Endothelial cell of umbilical vein (primary cell): Measurements from ENCODE around the gene MDFI. TPM values are rescaled to one million over a fixed set of nuclear protein-coding genes. Genes with fewer than 3 reads are reported as not detected.

Experiments
- BruUV-seq: library from RNA; stranded (reverse); fragments of 400-500 nt; replicated peaks from 2 replicates; lab custom pipeline; 2021; lab: Mats Ljungman, UMichigan
- CTCF ChIA-PET: fragments of 300-600, 350-600 bp; sonication (Branson Sonifier 250); formaldehyde crosslinking; loops from one replicate; lab custom pipeline; 2021; ENCODE audit warnings: antibody characterized with exemption, inconsistent platforms; lab: Charles Lee
- POLR2A ChIA-PET: fragments of 300-600, 350-600 bp; sonication (Branson Sonifier 250); formaldehyde crosslinking; loops from one replicate; lab custom pipeline; 2021; ENCODE audit warnings: antibody characterized with exemption, inconsistent platforms; lab: Charles Lee
- DNase-seq: peaks from one replicate; pipeline ENCODE4 v3.0.0-alpha.2; 2011; ENCODE audit warnings: low read depth, low spot score
- FAIRE-seq: peaks from 2 replicates; lab custom pipeline; 2011; peaks lifted over from hg19 to GRCh38; lab: Jason Lieb, UNC
- H2AFZ ChIP-seq: 2 replicates; pipeline ENCODE4 v1.6.0; 2012; ENCODE audit warnings: low read depth, low read length, control low read depth, inconsistent platforms
- H3K27ac ChIP-seq: 2 replicates; pipeline ENCODE4 v1.5.1; 2011; ENCODE audit warnings: low read depth, mild to moderate bottlenecking, control low read depth, low read length, moderate library complexity; ENCODE audit not compliant: insufficient read depth
- H3K27me3 ChIP-seq, 2 experiments: 2 replicates each; pipeline versions ENCODE4 v1.6.0 to v1.6.1; 2011; ENCODE audit warnings: low read length in 2 of 2, mixed read lengths in 1 of 2; ENCODE audit not compliant: control insufficient read depth in 2 of 2, insufficient read depth in 2 of 2
- H3K36me3 ChIP-seq, 2 experiments: 2 replicates in 1 of 2; 3 replicates in 1 of 2; pipeline ENCODE4 v1.5.1; 2011; ENCODE audit warnings: low read length in 2 of 2, mild to moderate bottlenecking in 1 of 2, moderate library complexity in 1 of 2; ENCODE audit not compliant: control insufficient read depth in 2 of 2, insufficient read depth in 2 of 2; ENCODE audit errors: extremely low read depth in 1 of 2
- H3K4me1 ChIP-seq: 3 replicates; pipeline ENCODE4 v1.5.1; 2011; ENCODE audit warnings: mild to moderate bottlenecking, low read length; ENCODE audit not compliant: control insufficient read depth, insufficient read depth; ENCODE audit errors: extremely low read depth
- H3K4me2 ChIP-seq: 2 replicates; pipeline ENCODE4 v1.6.1; 2011; ENCODE audit warnings: low read length, control low read depth, mixed read lengths; ENCODE audit not compliant: insufficient read depth
- H3K4me3 ChIP-seq, 3 experiments: fragments of 200-600 bp in 1 of 3; sonication (generic), shearing (Covaris generic) in 1 of 3; replicated peaks in 1 of 3; 2 replicates each; pipeline ENCODE4 v1.5.1; 2011 to 2016; ENCODE audit warnings: control low read depth in 3 of 3, low read length in 3 of 3, mild to moderate bottlenecking in 2 of 3, inconsistent platforms in 1 of 3, low read depth in 1 of 3, moderate library complexity in 1 of 3; ENCODE audit not compliant: insufficient read depth in 1 of 3
- H3K79me2 ChIP-seq: 2 replicates; pipeline ENCODE4 v1.6.0; 2012; ENCODE audit warnings: low read length, inconsistent platforms; ENCODE audit not compliant: control insufficient read depth, insufficient read depth
- H3K9ac ChIP-seq: replicated peaks from 2 replicates; pipeline ENCODE3; 2011; ENCODE audit warnings: low read length, control low read depth; ENCODE audit not compliant: insufficient read depth; ENCODE audit errors: extremely low read depth
- H3K9me1 ChIP-seq: replicated peaks from 3 replicates; pipeline ENCODE4 v1.6.0; 2011; ENCODE audit warnings: mild to moderate bottlenecking, low read length; ENCODE audit not compliant: control insufficient read depth, insufficient read depth; ENCODE audit errors: extremely low read depth
- H3K9me3 ChIP-seq: replicated peaks from 2 replicates; pipeline ENCODE4 v1.5.1; 2012; ENCODE audit warnings: low read length, inconsistent platforms; ENCODE audit not compliant: control insufficient read depth, insufficient read depth
- H4K20me1 ChIP-seq: replicated peaks from 2 replicates; pipeline ENCODE3; 2011; ENCODE audit warnings: mild to moderate bottlenecking, low read length; ENCODE audit not compliant: control insufficient read depth, insufficient read depth; ENCODE audit errors: extremely low read depth
- CTCF ChIP-seq, 2 donors: IDR thresholded peaks; 1 replicate in 1 of 2; 2 replicates in 1 of 2; pipeline ENCODE4 v1.5.1; 2011; ENCODE audit warnings: low read length in 2 of 2, mild to moderate bottlenecking in 2 of 2, moderate library complexity in 2 of 2, control low read depth in 1 of 2, inconsistent platforms in 1 of 2, low read depth in 1 of 2; ENCODE audit not compliant: insufficient read depth in 1 of 2; ENCODE audit errors: extremely low read depth in 1 of 2
- EZH2 ChIP-seq: IDR thresholded peaks from 2 replicates; pipeline ENCODE4 v1.6.1; 2012; ENCODE audit warnings: borderline replicate concordance, low read depth, mild to moderate bottlenecking, moderate library complexity, low read length, inconsistent platforms; ENCODE audit not compliant: severe bottlenecking
- FOS ChIP-seq: IDR thresholded peaks from 2 replicates; pipeline ENCODE4 v1.6.1; 2011; ENCODE audit warnings: mild to moderate bottlenecking, low read length, moderate library complexity, borderline replicate concordance; ENCODE audit not compliant: insufficient read depth
- GATA2 ChIP-seq: IDR thresholded peaks from 2 replicates; pipeline ENCODE4 v1.7.0; 2011; ENCODE audit warnings: low read depth, mild to moderate bottlenecking, moderate library complexity, mixed read lengths, low read length; ENCODE audit not compliant: insufficient read length, insufficient read depth
- JUN ChIP-seq: IDR thresholded peaks from 2 replicates; pipeline ENCODE4 v1.6.1; 2011; ENCODE audit warnings: borderline replicate concordance, low read depth; ENCODE audit not compliant: insufficient read length, insufficient read depth
- MAX ChIP-seq: IDR thresholded peaks from 2 replicates; pipeline ENCODE4 v1.6.1; 2011; ENCODE audit not compliant: insufficient read depth, insufficient read length
- MYC ChIP-seq: IDR thresholded peaks from one replicate; pipeline ENCODE4 v1.6.1; 2011; ENCODE audit warnings: mild to moderate bottlenecking, low read depth, low read length
- POLR2A ChIP-seq: IDR thresholded peaks from 2 replicates; pipeline ENCODE4 v1.6.1; 2012; ENCODE audit warnings: low read depth, mild to moderate bottlenecking, control low read depth, low read length
- POLR2AphosphoS5 ChIP-seq: IDR thresholded peaks from 2 replicates; pipeline ENCODE4 v1.6.1; 2012; ENCODE audit warnings: low read depth, mild to moderate bottlenecking, control low read depth, low read length, moderate library complexity; ENCODE audit not compliant: insufficient read depth
- dilution Hi-C: fragments of 300-500 bp; cut with MboI; formaldehyde crosslinking; loops from one replicate; pipeline ENCODE4 v1.15.0; 2019; ENCODE audit warnings: low sequenced_read_pairs; ENCODE audit not compliant: extremely low pct_ligation_motif_present
- intact Hi-C: fragments of 100-400 bp; cut with micrococcal nuclease; formaldehyde crosslinking; loops from one replicate; pipeline ENCODE4 v1.10.0; 2022
- microRNA-seq: library from miRNA; unstranded; fragments of <30 nt; microRNA quantifications from one replicate; pipeline ENCODE4 v1.2.0, GENCODE V29; 2021; ENCODE audit warnings: borderline number of aligned reads, borderline replicate concordance
- polyA plus RNA-seq, 4 experiments: library from polyadenylated mRNA; depleted of rRNA in 3 of 4; stranded (reverse) in 3 of 4; unstranded in 1 of 4; fragments of >200 nt; gene quantifications; 2 replicates each; pipeline versions ENCODE4 v1.2.1 to v1.2.3, GENCODE V29; 2011 to 2012; ENCODE audit warnings: missing spikeins in 1 of 4
- small RNA-seq: library from RNA; depleted of rRNA; stranded (forward); fragments of <200 nt; gene quantifications from one replicate; pipeline ENCODE3, GENCODE V24; 2012; ENCODE audit warnings: low replicate concordance, low read depth; ENCODE audit not compliant: insufficient read depth, insufficient read length
- total RNA-seq: library from RNA; stranded (reverse); gene quantifications from 2 replicates; pipeline ENCODE4 v1.2.3, GENCODE V29; 2021

The MDFI gene
- total and polyA plus RNA-seq, 2 donors (not counting 3 experiments of a cell fraction or from before 2014, with no cell fraction given), result 32.4 to 74.1 TPM

GRCh38 chr6:41702771-41703494 is 64.7 kb downstream of the MDFI start:
- DNase-seq (no peak), FAIRE-seq (no peak)
- dilution Hi-C loops, result no loop called here
- CTCF ChIA-PET, result interaction anchor here (1.3 kb wide), 1 partner anchor 31 kb away, joined by 6 read pairs; no protein-coding TSS in a partner anchor
- no peak overlapping the region for H3K9ac ChIP-seq
- TF ChIP-seq MAX (no peak), JUN (no peak), GATA2 (no peak), POLR2AphosphoS5 (no peak), POLR2A (no peak), FOS (no peak), CTCF (IDR thresholded peaks at IDR 0.05; ENCODE audit: extremely low read depth in 1 of 2, insufficient read depth in 1 of 2, low read depth in 1 of 2, low read length in 2 of 2) (no peak), MYC (no peak), EZH2 (no peak)
- H3K27ac ChIP-seq, result no peak overlapping the region
- H3K36me3 ChIP-seq, result no peaks in the 10 kb centered on the region
- intact Hi-C loops, result no loop called here
- no peak overlapping the region for H2AFZ ChIP-seq
- no peak overlapping the region for H3K4me2 ChIP-seq
- H3K9me3 ChIP-seq, result no peaks in the 10 kb centered on the region
- H3K4me1 ChIP-seq, result peaks cover 13% of the 10 kb centered on the region
- POLR2A ChIA-PET, result interaction anchor here (0.7 kb wide), 1 partner anchor 132 kb away, joined by 3 read pairs; no protein-coding TSS in a partner anchor
- no peaks in the 10 kb centered on the region for H4K20me1 ChIP-seq
- no peaks in the 10 kb centered on the region for H3K79me2 ChIP-seq
- BruUV-seq, result no TSS peak
- H3K4me3 ChIP-seq, result no peak overlapping the region
- no peaks in the 10 kb centered on the region for H3K9me1 ChIP-seq
- no peaks in the 10 kb centered on the region for H3K27me3 ChIP-seq

Small RNA genes within 50 kb of the gene (microRNA-seq; reads per million reads assigned to microRNA genes)
- gene MIR4641, result not detected

Small RNA genes within 50 kb of the gene (small RNA-seq; reads per million reads assigned to genes)
- not detected for gene MIR4641

Other genes starting within 250 kb of the MDFI start
- gene FOXP4, start 92.1 kb upstream of the MDFI start, total RNA-seq, result 23.9 and 24.4 TPM in 2 replicates
- 5.6 and 6.1 TPM in 2 replicates for gene FOXP4, start 92.1 kb upstream of the MDFI start, polyA plus RNA-seq
- 4.9 and 5.5 TPM in 2 replicates for gene TFEB, start 97.1 kb downstream of the MDFI start, total RNA-seq
- 6.6 and 8.4 TPM in 2 replicates for gene TFEB, start 97.1 kb downstream of the MDFI start, polyA plus RNA-seq
- gene PGC, start 108.9 kb downstream of the MDFI start, total RNA-seq, result not detected in 2 replicates
- gene PGC, start 108.9 kb downstream of the MDFI start, polyA plus RNA-seq, result not detected in 2 replicates
- 4.4 and 5.3 TPM in 2 replicates for gene FRS3, start 141.4 kb downstream of the MDFI start, total RNA-seq
- 5.2 and 5.7 TPM in 2 replicates for gene FRS3, start 141.4 kb downstream of the MDFI start, polyA plus RNA-seq
- 2.2 and 3.3 TPM in 2 replicates for gene PRICKLE4, start 142.3 kb downstream of the MDFI start, total RNA-seq
- gene PRICKLE4, start 142.3 kb downstream of the MDFI start, polyA plus RNA-seq, result 1.0 and 1.5 TPM in 2 replicates
- 220 and 233 TPM in 2 replicates for gene TOMM6, start 149.2 kb downstream of the MDFI start, total RNA-seq
- gene TOMM6, start 149.2 kb downstream of the MDFI start, polyA plus RNA-seq, result 435 and 527 TPM in 2 replicates